ENCODE data around the gene GORASP2. TPM values are rescaled to one million over a fixed set of nuclear protein-coding genes. Genes with fewer than 3 reads are reported as not detected.

GORASP2 gene
- 73.5 and 90.1 TPM in 2 replicates for total RNA-seq

DNA sequence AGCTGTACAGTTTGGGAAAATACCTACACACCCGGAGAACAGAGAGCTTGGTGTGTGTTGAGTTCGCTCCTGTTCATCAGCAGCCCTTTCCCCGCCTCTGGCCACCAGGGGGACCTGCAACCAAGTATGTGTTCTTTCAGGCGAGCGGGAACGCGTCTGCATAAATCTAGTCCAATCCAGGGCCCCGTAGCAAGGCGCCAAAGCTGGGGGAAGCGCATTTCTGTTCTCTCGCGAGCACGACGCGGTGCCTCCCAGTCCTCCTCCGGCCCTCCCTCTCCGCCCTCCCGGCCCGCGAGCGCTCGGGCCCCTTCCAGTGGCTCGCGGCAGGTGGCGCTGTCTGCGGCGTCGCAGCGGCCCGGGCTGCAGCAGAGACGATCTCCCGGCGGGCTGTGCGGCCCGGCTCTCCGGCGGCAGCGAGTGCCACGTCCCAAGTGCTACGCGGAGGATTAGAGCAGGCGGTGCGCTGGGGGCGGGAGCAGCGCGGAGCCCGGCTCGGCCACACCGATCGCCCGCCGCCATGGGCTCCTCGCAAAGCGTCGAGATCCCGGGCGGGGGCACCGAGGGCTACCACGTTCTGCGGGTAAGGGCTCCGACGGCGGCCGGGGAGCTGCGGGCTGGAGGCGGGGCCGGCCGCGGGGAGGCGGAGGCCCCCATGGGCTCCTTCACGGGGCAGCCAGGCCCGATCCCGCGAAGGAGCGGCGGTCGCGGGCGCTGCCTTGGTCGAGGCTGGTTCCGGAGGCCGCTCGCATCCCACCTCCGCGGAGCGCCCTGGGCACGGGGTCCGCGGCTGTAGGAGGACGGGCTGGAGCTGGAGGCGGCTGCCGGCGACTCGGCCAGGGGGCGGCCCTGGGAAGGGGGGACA, at the start of gene GORASP2:
TSS of gene GORASP2 (plus strand) at position 430 of the 862 bp plus-strand sequence. CDS start at position 518, 88 bp downstream.

Other genes with a start within 250 kb of the GORASP2 start
- gene SP5, start 213.9 kb upstream of the GORASP2 start, total RNA-seq: not detected in 2 replicates
- not detected in 2 replicates for gene ERICH2, start 158.9 kb upstream of the GORASP2 start, total RNA-seq
- not detected in 2 replicates for gene GAD1, start 112.4 kb upstream of the GORASP2 start, total RNA-seq
- 7.0 and 12.3 TPM in 2 replicates for gene TLK1, start 231.6 kb downstream of the GORASP2 start, total RNA-seq